Activated naive CD4-positive, alpha-beta T cell treated with anti-CD3 and anti-CD28 coated beads, Interleukin-2, amount 50 U/mL, for 24 hours (primary cell): ENCODE results near the gene CYP19A1.
"Not testable (repeated sequence)": the region's sequence is repeated elsewhere in the genome, so short reads cannot be mapped to it uniquely, and the experiment has no call there.

Experiments used
- H3K27ac Mint-ChIP-seq: one replicate; pipeline ENCODE4 v1.8.0; 2021; ENCODE audit warnings: mild to moderate bottlenecking, mixed read lengths
- H3K27me3 Mint-ChIP-seq: one replicate; pipeline ENCODE4 v1.8.0; 2021; ENCODE audit warnings: mixed read lengths
- H3K36me3 Mint-ChIP-seq: one replicate; pipeline ENCODE4 v1.8.0; 2021; ENCODE audit warnings: mixed read lengths
- H3K4me1 Mint-ChIP-seq: one replicate; pipeline ENCODE4 v1.8.0; 2021; ENCODE audit warnings: mixed read lengths
- H3K4me3 Mint-ChIP-seq: one replicate; pipeline ENCODE4 v1.8.0; 2021; ENCODE audit warnings: mild to moderate bottlenecking, mixed read lengths
- H3K9me3 Mint-ChIP-seq: one replicate; pipeline ENCODE4 v1.8.0; 2021; ENCODE audit warnings: mixed read lengths

CYP19A1 gene

DNA sequence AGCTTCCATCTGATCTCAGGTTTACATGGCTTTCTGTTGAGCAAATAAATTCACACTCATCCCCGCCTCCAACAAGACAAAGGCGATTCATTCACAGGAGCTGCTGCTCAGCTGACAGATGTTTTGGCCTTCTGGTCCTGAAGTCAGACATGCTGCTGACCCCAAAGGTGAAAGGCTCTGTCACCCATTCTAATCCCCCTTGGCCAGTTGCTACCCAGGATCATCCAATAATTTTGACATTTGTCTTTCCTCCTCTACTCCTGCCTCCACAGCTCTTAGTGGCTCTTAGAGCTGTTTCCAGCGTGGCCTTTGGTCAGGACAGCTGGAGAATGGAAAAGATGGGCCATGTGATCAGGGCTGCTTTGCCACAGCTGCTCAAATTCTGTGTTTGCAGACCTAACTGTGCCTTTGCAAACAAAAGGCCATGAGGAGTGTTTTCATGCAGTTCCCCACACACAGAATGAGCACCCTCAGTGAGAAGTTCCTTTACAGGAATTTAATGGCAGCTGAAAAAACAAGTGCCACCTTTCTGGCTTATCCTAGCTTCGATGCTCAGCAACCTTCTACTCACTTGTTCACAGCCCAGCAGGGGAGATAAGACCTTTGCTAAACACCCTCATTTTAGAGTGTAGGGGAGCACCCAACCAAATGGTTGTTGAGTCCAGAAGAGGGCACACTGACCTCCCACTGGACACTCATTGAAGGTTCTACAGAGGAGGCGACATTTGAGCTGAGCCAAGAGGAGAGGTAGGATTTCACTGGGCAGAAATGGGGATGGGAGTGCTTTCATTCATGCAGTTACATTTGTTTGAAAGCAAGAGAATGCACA is 39.0 kb downstream of the CYP19A1 start:
- no peak overlapping the region for H3K27ac Mint-ChIP-seq
- H3K4me1 Mint-ChIP-seq: no peaks in the 10 kb centered on the region

DNA sequence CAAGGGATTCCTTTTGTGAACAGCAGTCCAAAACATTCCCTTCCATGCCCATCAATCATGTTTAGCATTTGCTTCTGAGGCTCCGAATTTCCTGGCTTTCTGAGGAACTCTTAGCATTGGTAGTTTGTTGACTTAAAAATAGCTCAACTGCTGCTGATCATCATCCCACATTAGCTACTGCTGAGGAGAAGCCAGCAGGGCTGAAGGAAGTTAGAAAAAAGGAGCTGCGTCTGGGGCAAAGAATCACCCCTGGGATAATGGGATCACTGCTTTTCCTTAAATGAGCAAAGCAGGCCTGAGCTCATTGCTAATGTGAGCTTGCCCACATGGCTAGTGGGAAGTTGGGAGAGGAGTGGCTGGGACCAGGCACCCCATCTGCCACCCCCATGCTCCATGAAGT is 39.8 kb downstream of the CYP19A1 start:
- no peak overlapping the region for H3K27ac Mint-ChIP-seq
- no peaks in the 10 kb centered on the region for H3K4me1 Mint-ChIP-seq
- peaks cover 4% of the 10 kb centered on the region for H3K27me3 Mint-ChIP-seq
- no peaks in the 10 kb centered on the region for H3K36me3 Mint-ChIP-seq
- no peaks in the 10 kb centered on the region for H3K9me3 Mint-ChIP-seq
- H3K4me3 Mint-ChIP-seq: no peak overlapping the region

More for the DNA sequence above, 39.0 kb downstream of the CYP19A1 start:
- no peaks in the 10 kb centered on the region for H3K36me3 Mint-ChIP-seq
- no peak overlapping the region for H3K4me3 Mint-ChIP-seq
- H3K9me3 Mint-ChIP-seq: no peaks in the 10 kb centered on the region
- peaks cover 4% of the 10 kb centered on the region for H3K27me3 Mint-ChIP-seq

DNA sequence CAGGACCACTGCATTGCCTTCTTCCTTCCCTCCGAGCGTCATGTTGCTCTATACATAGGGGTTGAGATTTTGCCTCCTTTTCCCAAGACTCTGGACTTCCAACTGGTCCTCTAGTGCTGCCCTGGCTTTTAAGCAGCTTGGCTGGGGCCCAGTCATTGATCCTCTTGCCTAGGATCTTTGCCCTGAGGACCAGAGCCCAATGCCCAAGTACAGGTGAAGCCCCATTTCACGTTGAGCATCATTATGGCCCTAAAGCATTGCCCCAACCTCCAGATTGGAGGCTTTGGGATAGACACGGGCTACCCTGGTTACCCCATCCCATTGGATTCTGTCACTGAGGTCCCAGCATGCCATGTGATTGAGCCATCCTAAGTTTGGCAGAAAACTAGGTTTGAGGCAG is 47.7 kb downstream of the CYP19A1 start:
- Mint-ChIP-seq H3K27ac (no peak overlapping the region), H3K36me3 (no peaks in the 10 kb centered on the region), H3K4me1 (no peaks in the 10 kb centered on the region), H3K9me3 (no peaks in the 10 kb centered on the region), H3K4me3 (no peak overlapping the region), H3K27me3 (peaks cover 3% of the 10 kb centered on the region)

DNA sequence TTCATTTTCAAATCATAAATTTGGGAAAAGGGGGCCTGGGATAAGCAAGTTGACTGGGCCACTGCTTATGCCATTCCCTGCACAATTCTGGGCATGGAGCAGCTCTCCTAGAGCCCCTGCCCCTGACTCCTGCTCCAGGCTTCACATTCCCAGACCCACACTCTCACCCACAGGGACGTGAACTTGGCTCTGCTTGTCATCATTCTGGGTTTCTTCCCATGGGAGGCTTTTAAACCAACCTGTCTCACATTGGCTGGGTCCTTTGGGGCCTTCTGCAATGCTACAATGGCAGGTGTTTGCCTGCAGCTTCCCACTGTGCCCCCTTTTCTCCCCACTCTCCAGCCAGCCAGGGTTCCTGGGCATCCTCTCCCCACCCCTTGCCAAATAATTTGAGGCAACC is 49.1 kb downstream of the CYP19A1 start:
- Mint-ChIP-seq H3K4me1 (no peaks in the 10 kb centered on the region), H3K36me3 (no peaks in the 10 kb centered on the region), H3K27ac (no peak overlapping the region), H3K9me3 (no peaks in the 10 kb centered on the region), H3K27me3 (peaks cover 3% of the 10 kb centered on the region), H3K4me3 (no peak overlapping the region)

DNA sequence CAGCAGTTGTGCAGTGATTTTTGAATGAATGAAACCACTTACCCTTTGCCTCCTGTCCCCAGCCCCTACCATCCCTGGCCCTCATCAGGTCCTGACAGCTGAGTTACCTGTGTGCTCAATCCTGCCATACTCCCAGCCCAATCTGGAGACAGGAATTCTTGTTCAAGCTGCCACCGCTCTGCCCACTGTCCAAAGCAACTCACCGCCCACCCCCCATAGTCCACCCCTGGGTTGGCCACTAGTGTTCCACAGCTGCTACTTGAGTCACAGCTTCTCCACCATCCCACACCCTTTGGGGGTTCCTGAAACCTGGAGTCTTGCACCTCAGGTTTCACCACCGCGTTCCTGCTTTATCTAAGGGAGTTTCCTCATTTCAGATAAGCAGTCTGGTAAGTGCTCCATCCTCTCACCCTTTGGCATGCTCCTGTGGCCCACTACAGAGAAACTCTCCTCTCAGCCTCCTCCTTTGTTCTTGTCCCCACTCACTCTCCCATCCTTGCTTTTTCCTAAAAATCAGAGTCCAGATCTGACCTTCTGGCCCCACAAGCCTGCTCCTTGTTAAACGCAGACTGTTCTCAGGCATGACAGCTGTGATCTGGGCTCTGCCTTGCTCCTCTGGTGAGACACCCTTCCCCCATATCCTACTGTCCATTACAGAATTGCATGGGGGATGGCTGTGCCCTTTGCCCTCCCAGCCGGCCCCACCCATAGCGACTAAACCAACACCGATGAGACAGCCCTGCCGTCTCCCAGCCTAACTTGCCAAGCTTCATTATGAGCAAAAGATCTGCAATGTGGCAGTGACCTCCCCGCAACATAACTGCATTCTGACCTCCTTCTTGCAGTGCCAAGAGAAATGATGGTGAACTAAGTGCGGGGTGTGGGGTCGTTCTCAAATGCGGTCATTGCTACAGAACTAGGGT is 50.0 kb downstream of the CYP19A1 start:
- no peaks in the 10 kb centered on the region for H3K9me3 Mint-ChIP-seq
- H3K4me1 Mint-ChIP-seq: no peaks in the 10 kb centered on the region
- no peak overlapping the region for H3K4me3 Mint-ChIP-seq
- no peaks in the 10 kb centered on the region for H3K36me3 Mint-ChIP-seq
- no peak overlapping the region for H3K27ac Mint-ChIP-seq
- H3K27me3 Mint-ChIP-seq: peaks cover 3% of the 10 kb centered on the region

DNA sequence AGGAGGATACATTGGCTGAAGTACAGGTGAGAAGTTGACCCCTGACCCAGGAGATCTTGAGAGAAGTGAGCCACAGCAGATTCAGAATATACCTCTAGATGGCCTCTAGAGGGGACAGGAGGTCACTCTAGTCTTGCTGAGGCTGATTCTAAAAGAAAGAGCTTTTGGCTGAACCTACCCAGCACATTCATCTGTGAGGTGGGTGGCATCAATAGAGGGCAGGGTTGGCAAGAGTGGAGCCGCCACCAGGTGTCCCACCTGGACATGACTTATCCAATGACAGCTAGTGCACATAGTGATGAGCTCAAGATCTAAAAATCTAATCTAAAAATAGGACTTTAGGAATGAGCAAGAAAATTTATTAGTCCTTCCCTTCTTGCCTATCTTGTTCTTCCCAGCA is 51.6 kb downstream of the CYP19A1 start:
- Mint-ChIP-seq H3K4me3 (no peak overlapping the region), H3K4me1 (no peaks in the 10 kb centered on the region), H3K36me3 (no peaks in the 10 kb centered on the region), H3K27ac (no peak overlapping the region), H3K9me3 (no peaks in the 10 kb centered on the region), H3K27me3 (peaks cover 3% of the 10 kb centered on the region)

DNA sequence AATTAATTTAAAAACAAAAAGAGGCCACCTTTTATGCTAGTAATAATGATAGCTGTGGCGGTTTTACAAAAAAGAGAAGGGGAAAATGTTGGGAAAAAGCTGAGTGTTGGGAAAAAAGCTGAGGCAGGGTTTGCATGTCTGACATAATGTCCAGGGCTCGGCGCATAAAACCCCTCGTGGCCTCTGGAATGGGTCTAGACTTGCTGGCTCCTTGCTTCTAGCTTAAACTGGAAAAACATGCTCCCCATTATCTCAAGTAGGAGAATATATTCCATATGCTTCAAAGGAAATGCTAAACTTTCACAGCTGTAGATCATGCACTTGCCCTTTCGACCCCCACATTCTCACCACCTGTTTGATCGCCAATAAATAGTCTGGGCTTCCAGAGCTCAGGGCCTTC is 53.0 kb downstream of the CYP19A1 start:
- Mint-ChIP-seq H3K4me3 (no peak overlapping the region), H3K27me3 (peaks cover 3% of the 10 kb centered on the region), H3K36me3 (no peaks in the 10 kb centered on the region), H3K4me1 (no peaks in the 10 kb centered on the region), H3K9me3 (no peaks in the 10 kb centered on the region), H3K27ac (no peak overlapping the region)

DNA sequence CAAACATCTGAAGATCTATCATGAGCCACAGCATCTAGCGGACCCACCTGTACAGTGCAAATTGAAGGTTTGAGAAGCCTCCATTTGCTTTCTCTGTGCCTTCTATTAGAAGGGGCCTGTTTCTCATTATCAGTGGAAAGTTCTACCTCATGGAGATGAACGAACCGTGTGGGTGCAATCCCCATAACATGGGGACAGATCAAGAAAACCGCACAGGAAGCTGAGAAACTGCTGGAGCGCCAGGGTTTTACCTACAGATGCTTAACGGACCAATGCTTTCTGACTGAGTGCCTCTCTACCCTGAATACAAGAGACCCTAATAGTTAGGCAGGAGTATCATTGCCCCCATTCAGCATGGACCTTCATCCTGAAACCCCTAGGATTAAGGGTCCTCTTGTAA is 53.5 kb downstream of the CYP19A1 start:
- Mint-ChIP-seq H3K4me3 (no peak overlapping the region), H3K27ac (no peak overlapping the region), H3K27me3 (peaks cover 3% of the 10 kb centered on the region), H3K36me3 (no peaks in the 10 kb centered on the region), H3K4me1 (no peaks in the 10 kb centered on the region), H3K9me3 (no peaks in the 10 kb centered on the region)

DNA sequence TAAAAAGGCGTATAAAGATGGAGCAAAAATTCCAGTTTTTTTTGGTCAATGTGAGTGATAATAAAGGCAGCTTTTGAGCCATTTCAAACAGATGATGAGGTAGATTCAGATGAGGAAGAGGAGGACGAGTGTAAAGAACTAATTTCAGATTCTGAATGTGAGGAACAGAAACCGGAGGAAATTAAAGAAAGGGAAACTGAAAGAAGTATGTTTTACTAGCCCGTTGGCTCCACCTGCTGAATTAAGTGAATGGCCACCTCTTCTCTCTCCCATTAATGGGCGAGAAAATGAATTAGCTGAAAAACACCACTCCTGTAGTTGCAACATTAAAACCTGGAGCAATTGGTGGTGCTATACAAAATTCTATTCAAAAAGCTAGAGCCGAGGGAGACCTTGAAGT is 55.4 kb downstream of the CYP19A1 start:
- no peaks in the 10 kb centered on the region for H3K9me3 Mint-ChIP-seq
- no peaks in the 10 kb centered on the region for H3K4me1 Mint-ChIP-seq
- H3K4me3 Mint-ChIP-seq: no peak overlapping the region
- no peak overlapping the region for H3K27ac Mint-ChIP-seq
- peaks cover 11% of the 10 kb centered on the region for H3K27me3 Mint-ChIP-seq
- H3K36me3 Mint-ChIP-seq: no peaks in the 10 kb centered on the region

DNA sequence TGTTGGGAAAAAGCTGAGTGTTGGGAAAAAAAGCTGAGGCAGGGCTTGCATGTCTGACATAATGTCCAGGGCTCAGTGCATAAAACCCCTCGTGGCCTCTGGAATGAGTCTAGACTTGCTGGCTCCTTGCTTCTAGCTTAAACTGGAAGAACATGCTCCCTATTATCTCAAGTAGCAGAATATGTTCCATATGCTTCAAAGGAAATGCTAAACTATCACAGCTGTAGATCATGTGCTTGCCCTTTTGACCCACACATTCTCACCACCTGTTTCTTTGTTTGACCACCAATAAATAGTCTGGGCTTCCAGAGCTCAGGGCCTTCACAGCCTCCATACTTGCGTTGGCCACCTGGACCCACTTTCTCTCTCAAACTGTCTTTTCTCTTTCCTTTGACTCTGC is 56.2 kb downstream of the CYP19A1 start:
- peaks cover 11% of the 10 kb centered on the region for H3K27me3 Mint-ChIP-seq
- not testable (repeated sequence) for H3K27ac Mint-ChIP-seq, H3K4me3 Mint-ChIP-seq, H3K36me3 Mint-ChIP-seq, H3K9me3 Mint-ChIP-seq, H3K4me1 Mint-ChIP-seq

DNA sequence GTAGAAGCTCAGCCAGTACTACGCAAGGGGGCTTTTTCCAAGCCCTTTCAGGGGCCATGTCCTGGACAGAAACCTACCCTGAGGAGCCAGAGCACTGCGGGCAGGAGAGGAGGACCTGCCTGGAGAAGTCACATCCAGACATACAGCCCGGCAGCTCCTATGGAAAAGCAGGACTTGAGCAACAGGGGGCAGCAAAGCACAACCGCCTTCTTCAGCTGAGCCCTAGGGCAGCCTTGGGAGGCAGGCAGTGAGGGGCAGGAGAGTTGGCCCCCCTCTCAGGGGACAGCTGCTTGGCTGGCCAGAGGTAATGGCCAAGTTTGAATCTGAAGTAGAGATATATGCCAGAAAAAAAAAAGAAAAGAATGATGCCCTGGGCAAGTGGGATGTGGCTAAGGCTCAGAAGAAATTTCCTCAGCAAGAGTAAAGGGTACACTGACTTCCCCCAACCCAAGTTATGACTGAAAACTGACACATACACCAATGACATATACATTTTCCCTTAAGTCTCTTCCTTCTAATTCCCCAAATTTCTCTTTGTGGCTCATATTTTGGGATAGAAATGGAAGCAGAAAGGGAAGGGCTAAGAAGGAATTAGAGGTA is 56.9 kb downstream of the CYP19A1 start:
- Mint-ChIP-seq H3K27ac (no peak overlapping the region), H3K9me3 (no peaks in the 10 kb centered on the region), H3K36me3 (no peaks in the 10 kb centered on the region), H3K4me3 (no peak overlapping the region), H3K27me3 (peaks cover 13% of the 10 kb centered on the region), H3K4me1 (no peaks in the 10 kb centered on the region)

DNA sequence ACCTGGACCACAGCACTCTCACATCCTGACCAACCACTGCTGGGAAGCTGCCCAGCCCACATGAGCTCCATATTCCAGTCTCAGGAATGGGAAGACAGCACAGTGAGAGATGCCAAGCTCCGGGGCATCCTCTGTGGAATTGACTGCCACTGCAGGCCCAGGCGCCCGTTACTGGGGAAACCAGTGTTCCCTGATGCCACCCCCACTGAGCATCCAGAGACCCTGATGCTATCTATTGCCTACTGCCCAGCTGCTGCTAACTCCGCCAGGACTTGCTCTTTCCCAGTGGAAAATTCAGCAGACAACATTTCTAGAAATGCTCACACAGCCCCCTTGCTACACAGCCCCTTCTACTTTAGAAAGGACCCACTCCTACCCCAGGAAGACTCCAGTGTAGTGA is 57.6 kb downstream of the CYP19A1 start:
- Mint-ChIP-seq H3K4me3 (no peak overlapping the region), H3K27me3 (peaks cover 11% of the 10 kb centered on the region), H3K4me1 (no peaks in the 10 kb centered on the region), H3K9me3 (no peaks in the 10 kb centered on the region), H3K36me3 (no peaks in the 10 kb centered on the region), H3K27ac (no peak overlapping the region)

DNA sequence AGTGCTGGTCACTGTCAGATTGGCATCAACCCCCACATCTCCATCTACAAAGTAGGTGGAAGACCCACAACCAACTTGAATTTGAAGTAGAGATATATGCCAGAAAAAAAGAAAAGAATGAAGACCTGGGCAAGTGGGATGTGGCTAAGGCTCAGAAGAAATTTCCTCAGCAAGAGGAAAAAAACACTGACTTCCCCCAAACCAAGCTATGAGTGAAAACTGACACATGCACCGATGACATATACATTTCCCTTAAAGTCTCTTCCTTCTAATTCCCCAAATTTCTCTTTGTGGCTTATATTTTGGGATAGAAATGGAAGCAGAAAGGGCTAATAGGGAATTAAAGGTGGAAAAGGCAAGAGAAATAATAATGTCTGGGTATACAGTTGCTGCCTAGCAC is 59.0 kb downstream of the CYP19A1 start:
- no peak overlapping the region for H3K27ac Mint-ChIP-seq
- H3K4me3 Mint-ChIP-seq: no peak overlapping the region
- H3K9me3 Mint-ChIP-seq: no peaks in the 10 kb centered on the region
- H3K36me3 Mint-ChIP-seq: no peaks in the 10 kb centered on the region
- H3K27me3 Mint-ChIP-seq: peaks cover 11% of the 10 kb centered on the region
- no peaks in the 10 kb centered on the region for H3K4me1 Mint-ChIP-seq

DNA sequence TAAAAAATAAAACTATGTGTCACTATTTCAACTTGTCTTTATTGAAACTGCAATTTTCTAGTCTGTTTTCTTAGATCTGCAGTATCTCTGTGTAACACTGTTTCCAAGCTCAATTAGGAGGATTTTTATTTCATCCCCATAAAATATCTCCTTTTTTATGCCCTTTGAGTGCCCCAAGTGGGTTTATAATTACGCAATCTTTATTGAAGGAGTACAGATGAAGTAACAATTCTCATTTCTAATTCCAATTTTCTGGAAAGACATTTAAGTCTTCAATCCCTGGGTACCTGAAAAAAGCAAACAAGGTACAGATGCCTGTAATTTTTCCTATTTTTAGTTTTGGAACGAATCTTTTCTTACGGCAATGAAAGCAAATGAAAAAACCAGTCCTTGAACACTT is 61.3 kb downstream of the CYP19A1 start:
- Mint-ChIP-seq H3K27ac (no peak overlapping the region), H3K27me3 (peaks cover 14% of the 10 kb centered on the region), H3K4me3 (no peak overlapping the region), H3K9me3 (no peaks in the 10 kb centered on the region), H3K4me1 (no peaks in the 10 kb centered on the region), H3K36me3 (no peaks in the 10 kb centered on the region)

DNA sequence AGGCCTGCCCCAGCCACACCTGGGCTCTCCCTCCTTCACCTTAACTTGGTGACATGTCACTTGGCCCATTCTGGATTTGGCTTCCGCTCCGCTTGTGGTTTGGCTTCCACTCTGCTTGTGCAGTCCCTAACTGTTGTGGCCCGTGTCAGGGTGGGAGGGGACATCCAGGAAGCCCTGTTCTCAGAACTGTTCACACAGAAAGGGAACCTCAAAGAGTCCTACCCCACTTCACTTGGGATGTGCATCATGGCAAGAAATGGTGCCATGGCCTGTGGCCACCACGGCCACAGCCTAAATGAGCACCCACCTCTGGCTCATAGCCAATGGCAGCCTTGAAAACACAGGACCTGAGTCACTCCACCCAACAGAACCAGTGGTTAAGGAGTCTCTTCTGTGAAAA is 63.4 kb downstream of the CYP19A1 start:
- Mint-ChIP-seq H3K4me1 (no peaks in the 10 kb centered on the region), H3K4me3 (no peak overlapping the region), H3K9me3 (no peaks in the 10 kb centered on the region), H3K27ac (no peak overlapping the region), H3K36me3 (no peaks in the 10 kb centered on the region), H3K27me3 (peaks cover 15% of the 10 kb centered on the region)

DNA sequence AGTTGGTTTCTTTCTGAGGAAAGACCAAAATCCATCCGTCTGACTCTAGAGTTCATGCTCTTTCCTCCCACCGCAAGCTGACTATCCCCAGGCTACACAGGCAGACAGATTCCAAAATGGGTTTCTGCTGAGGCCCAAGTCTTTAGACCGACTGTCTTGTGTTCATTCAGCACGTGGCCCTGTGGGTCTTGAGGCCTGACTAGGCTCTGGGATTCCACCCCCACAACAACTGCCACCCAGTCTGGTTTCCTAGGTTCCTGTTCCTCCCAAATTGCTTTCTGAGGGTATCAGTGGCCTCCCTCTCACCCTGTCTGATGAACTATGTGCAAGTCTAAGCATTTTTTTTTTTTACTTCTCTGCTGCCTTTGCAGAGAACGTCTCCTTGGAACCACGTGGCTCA is 67.7 kb downstream of the CYP19A1 start:
- H3K9me3 Mint-ChIP-seq: no peaks in the 10 kb centered on the region
- peaks cover 8% of the 10 kb centered on the region for H3K4me1 Mint-ChIP-seq
- no peaks in the 10 kb centered on the region for H3K36me3 Mint-ChIP-seq
- peaks cover 31% of the 10 kb centered on the region for H3K27me3 Mint-ChIP-seq
- no peak overlapping the region for H3K27ac Mint-ChIP-seq
- no peak overlapping the region for H3K4me3 Mint-ChIP-seq
